WTC11 (cell line): ENCODE data around the gene PIP4P1. TPM values are rescaled to one million over a fixed set of nuclear protein-coding genes. Genes with fewer than 3 reads are reported as not detected.

Experiments
- ATAC-seq: fragments of 200-7000 bp; cut with Tn5 transposase; 2 replicates; pipeline ENCODE4 v1.10.0; 2021; ENCODE audit warnings: mild to moderate bottlenecking, moderate library complexity
- Bru-seq: library from RNA; stranded (reverse); fragments of 400-500 nt; gene quantifications from one replicate; lab custom pipeline; 2021; lab: Mats Ljungman, UMichigan
- CTCF ChIA-PET: fragments of 300-600 bp; sonication (Branson Sonifier 250); formaldehyde crosslinking; loops from one replicate; lab custom pipeline; 2021; ENCODE audit warnings: antibody characterized with exemption; lab: Charles Lee
- POLR2A ChIA-PET: fragments of 350-600 bp; sonication (Branson Sonifier 250); formaldehyde crosslinking; loops from one replicate; lab custom pipeline; 2021; ENCODE audit warnings: antibody characterized with exemption; lab: Charles Lee
- DNase-seq: peaks from one replicate; pipeline ENCODE4 v3.0.0; 2021; ENCODE audit warnings: low spot score
- H3K27ac Mint-ChIP-seq: 2 replicates; pipeline ENCODE4 v1.8.0; 2021; ENCODE audit warnings: mixed read lengths
- H3K27me3 Mint-ChIP-seq: 2 replicates; pipeline ENCODE4 v1.8.0; 2021; ENCODE audit warnings: low read depth, mild to moderate bottlenecking, moderate library complexity, mixed read lengths
- H3K36me3 Mint-ChIP-seq: 2 replicates; pipeline ENCODE4 v1.8.0; 2021; ENCODE audit warnings: mixed read lengths
- H3K4me1 Mint-ChIP-seq: 2 replicates; pipeline ENCODE4 v1.8.0; 2022; ENCODE audit warnings: mixed read lengths
- H3K4me3 Mint-ChIP-seq: 2 replicates; pipeline ENCODE4 v1.8.0; 2021; ENCODE audit warnings: mild to moderate bottlenecking, moderate library complexity, mixed read lengths
- H3K9me3 Mint-ChIP-seq: 2 replicates; pipeline ENCODE4 v1.8.0; 2021; ENCODE audit warnings: mixed read lengths
- ARID4B ChIP-seq: sonication (generic); formaldehyde crosslinking; IDR thresholded peaks from 2 replicates; pipeline ENCODE4 v1.8.0; 2023; ENCODE audit warnings: missing genetic modification reagents, mild to moderate bottlenecking, borderline replicate concordance
- ATF1 ChIP-seq: sonication (generic); formaldehyde crosslinking; IDR thresholded peaks from 2 replicates; pipeline ENCODE4 v1.8.1; 2023; ENCODE audit warnings: mild to moderate bottlenecking, moderate library complexity, missing genetic modification reagents
- CBFB ChIP-seq: sonication (generic); formaldehyde crosslinking; IDR thresholded peaks from 2 replicates; pipeline ENCODE4 v1.8.1; 2022; ENCODE audit warnings: mild to moderate bottlenecking, low read depth, missing genetic modification reagents
- CDX4 ChIP-seq: fragments of 250-450 bp; sonication (Bioruptor Pico); IDR thresholded peaks from 2 replicates; pipeline ENCODE4 v1.9.0; 2021; ENCODE audit warnings: moderate library complexity, mild to moderate bottlenecking, inconsistent platforms, borderline replicate concordance
- CREB1 ChIP-seq: sonication (generic); formaldehyde crosslinking; IDR thresholded peaks from 2 replicates; pipeline ENCODE4 v1.8.0; 2023; ENCODE audit warnings: mild to moderate bottlenecking, missing genetic modification reagents
- ETV6 ChIP-seq: sonication (generic); formaldehyde crosslinking; IDR thresholded peaks from 2 replicates; pipeline ENCODE4 v1.8.1; 2022; ENCODE audit warnings: mild to moderate bottlenecking, missing genetic modification reagents
- FOXK1 ChIP-seq: sonication (generic); formaldehyde crosslinking; IDR thresholded peaks from 2 replicates; pipeline ENCODE4 v1.8.0; 2022; ENCODE audit warnings: mild to moderate bottlenecking, moderate library complexity, missing genetic modification reagents
- GABPB1 ChIP-seq: sonication (generic); formaldehyde crosslinking; IDR thresholded peaks from 2 replicates; pipeline ENCODE4 v1.8.1; 2023; ENCODE audit warnings: mild to moderate bottlenecking, missing genetic modification reagents
- HMGA2 ChIP-seq: fragments of 250-450 bp; sonication (Bioruptor Pico); IDR thresholded peaks from 2 replicates; pipeline ENCODE4 v1.4.0; 2021; ENCODE audit warnings: mild to moderate bottlenecking, moderate library complexity
- IRF1 ChIP-seq: sonication (generic); formaldehyde crosslinking; IDR thresholded peaks from 2 replicates; pipeline ENCODE4 v1.8.0; 2023; ENCODE audit warnings: missing genetic modification reagents
- MAX ChIP-seq: sonication (generic); formaldehyde crosslinking; IDR thresholded peaks from 2 replicates; pipeline ENCODE4 v1.8.0; 2022; ENCODE audit warnings: mild to moderate bottlenecking, missing genetic modification reagents
- MLX ChIP-seq: sonication (generic); formaldehyde crosslinking; IDR thresholded peaks from 2 replicates; pipeline ENCODE4 v1.8.1; 2023; ENCODE audit warnings: mild to moderate bottlenecking, missing genetic modification reagents, moderate library complexity
- MYBL2 ChIP-seq: sonication (generic); formaldehyde crosslinking; IDR thresholded peaks from 2 replicates; pipeline ENCODE4 v1.8.1; 2023; ENCODE audit warnings: mild to moderate bottlenecking, moderate library complexity, missing genetic modification reagents
- NFYB ChIP-seq: sonication (generic); formaldehyde crosslinking; conservative IDR thresholded peaks from 2 replicates; pipeline ENCODE4 v1.8.0; 2022; ENCODE audit warnings: low read depth, missing genetic modification reagents
- RELA ChIP-seq: sonication (generic); formaldehyde crosslinking; IDR thresholded peaks from 2 replicates; pipeline ENCODE4 v1.8.1; 2022; ENCODE audit warnings: missing genetic modification reagents, mild to moderate bottlenecking, borderline replicate concordance
- SMAD4 ChIP-seq: sonication (generic); formaldehyde crosslinking; IDR thresholded peaks from 2 replicates; pipeline ENCODE4 v1.8.0; 2022; ENCODE audit warnings: mild to moderate bottlenecking, missing genetic modification reagents
- SOX15 ChIP-seq: fragments of 250-450 bp; sonication (Bioruptor Pico); IDR thresholded peaks from 2 replicates; pipeline ENCODE4 v1.9.0; 2021; ENCODE audit warnings: mild to moderate bottlenecking
- SP1 ChIP-seq: sonication (generic); formaldehyde crosslinking; conservative IDR thresholded peaks from 2 replicates; pipeline ENCODE4 v1.8.1; 2022; ENCODE audit warnings: missing genetic modification reagents
- TCF7 ChIP-seq: sonication (generic); formaldehyde crosslinking; IDR thresholded peaks from 2 replicates; pipeline ENCODE4 v1.8.0; 2022; ENCODE audit warnings: mild to moderate bottlenecking, low read depth, missing genetic modification reagents, moderate library complexity
- TEAD1 ChIP-seq: sonication (generic); formaldehyde crosslinking; IDR thresholded peaks from 2 replicates; pipeline ENCODE4 v1.8.0; 2022; ENCODE audit warnings: mild to moderate bottlenecking, missing genetic modification reagents
- TP53 ChIP-seq: sonication (generic); formaldehyde crosslinking; IDR thresholded peaks from 2 replicates; pipeline ENCODE4 v1.8.1; 2023; ENCODE audit warnings: mild to moderate bottlenecking, missing genetic modification reagents
- USF1 ChIP-seq: sonication (generic); formaldehyde crosslinking; IDR thresholded peaks from 2 replicates; pipeline ENCODE4 v1.8.0; 2022; ENCODE audit warnings: mild to moderate bottlenecking, missing genetic modification reagents
- USF2 ChIP-seq: sonication (generic); formaldehyde crosslinking; IDR thresholded peaks from 2 replicates; pipeline ENCODE4 v1.8.1; 2023; ENCODE audit warnings: mild to moderate bottlenecking, missing genetic modification reagents, moderate library complexity
- ZNF121 ChIP-seq: sonication (generic); formaldehyde crosslinking; IDR thresholded peaks from 2 replicates; pipeline ENCODE4 v1.8.0; 2023; ENCODE audit warnings: missing genetic modification reagents
- ZNF138 ChIP-seq: sonication (generic); formaldehyde crosslinking; conservative IDR thresholded peaks from 2 replicates; pipeline ENCODE4 v1.8.1; 2022; ENCODE audit warnings: mild to moderate bottlenecking, moderate library complexity, missing genetic modification reagents
- ZNF232 ChIP-seq: sonication (generic); formaldehyde crosslinking; IDR thresholded peaks from 2 replicates; pipeline ENCODE4 v1.8.0; 2022; ENCODE audit warnings: mild to moderate bottlenecking, missing genetic modification reagents
- ZNF317 ChIP-seq: sonication (generic); formaldehyde crosslinking; IDR thresholded peaks from 2 replicates; pipeline ENCODE4 v1.8.1; 2023; ENCODE audit warnings: low read depth, mild to moderate bottlenecking, moderate library complexity, missing genetic modification reagents, borderline replicate concordance
- long read RNA-seq, 3 experiments: library from RNA in 1 of 3; library from capped mRNA in 1 of 3; library from polyadenylated mRNA in 1 of 3; unstranded in 2 of 3; stranded (forward) in 1 of 3; transcript quantifications; one replicate each; pipeline ENCODE4 v2.0.0, GENCODE V29; 2021
- total RNA-seq: library from RNA; stranded (reverse); gene quantifications from 3 replicates; pipeline ENCODE4 v1.2.3, GENCODE V29; 2021

The PIP4P1 gene
- total RNA-seq (28.3 to 34.1 TPM (median 29.7 TPM) in 3 replicates), Bru-seq, nascent RNA (percentile 92 among the genes with signal in this experiment)
- long read RNA-seq, experiment 1, transcript PIP4P1-202 (7 exons, 1,696 nt) = minor isoform, 53 of 145 reads
- long read RNA-seq, experiment 1, transcript PIP4P1-201 (7 exons, 1,961 nt) = major isoform, 64 of 145 reads
- long read RNA-seq, experiment 1, partial matches to known transcripts = 12 of 145 reads
- long read RNA-seq, experiment 1, other reads (novel, unspliced or antisense) = 10 of 145 reads
- long read RNA-seq, experiment 2, transcript PIP4P1-201 (7 exons, 1,961 nt) = major isoform, 17 of 45 reads
- long read RNA-seq, experiment 2, transcript PIP4P1-202 (7 exons, 1,696 nt) = minor isoform, 13 of 45 reads
- long read RNA-seq, experiment 2, partial matches to known transcripts = 2 of 45 reads
- long read RNA-seq, experiment 2, other reads (novel, unspliced or antisense) = 13 of 45 reads
- long read RNA-seq, experiment 3, partial matches to known transcripts = 2 of 9 reads
- long read RNA-seq, experiment 3, other reads (novel, unspliced or antisense) = 1 of 9 reads

GRCh38 chr14:20461225-20462141 is at the start of gene PIP4P1:
Gene PIP4P1 (minus strand): TSS chr14:20461434. CDS start chr14:20461325, 109 bp downstream.
- peak; percentile 95 for ATAC-seq
- TF ChIP-seq ZNF317 (CRISPR knock-in tag) = no peak
- no peak for TF ChIP-seq MLX (CRISPR knock-in tag)
- peak; percentile 39; the same call in 1 of the 2 replicates for TF ChIP-seq ARID4B (CRISPR knock-in tag)
- peak; percentile 85; the same call in 1 of the 2 replicates for TF ChIP-seq ZNF232 (CRISPR knock-in tag)
- peak; percentile 100 for TF ChIP-seq USF1 (CRISPR knock-in tag)
- TF ChIP-seq NFYB (CRISPR knock-in tag) = peak; percentile 80
- TF ChIP-seq MAX = peak; percentile 98
- TF ChIP-seq USF2 = peak; percentile 100
- peak; percentile 48; the same call in 1 of the 2 replicates for TF ChIP-seq IRF1
- TF ChIP-seq GABPB1 = peak; percentile 80
- no peak for TF ChIP-seq RELA (CRISPR knock-in tag)
- TF ChIP-seq ZNF121 = no peak; the same call in 1 of the 2 replicates
- peak; percentile 67; the same call in 1 of the 2 replicates for TF ChIP-seq TP53
- TF ChIP-seq SP1 = peak; percentile 89
- 0 out of 2 replicates have a peak, but pooled peaks have one; percentile 75 for TF ChIP-seq MYBL2 (CRISPR knock-in tag)
- no peak for TF ChIP-seq CREB1 (CRISPR knock-in tag)
- TF ChIP-seq TEAD1 (CRISPR knock-in tag) = peak; percentile 88
- peak; percentile 79 for TF ChIP-seq ETV6 (CRISPR knock-in tag)
- TF ChIP-seq CBFB (CRISPR knock-in tag) = no peak
- TF ChIP-seq ATF1 = no peak
- TF ChIP-seq FOXK1 (CRISPR knock-in tag) = peak; percentile 92
- no peak for TF ChIP-seq SMAD4 (CRISPR knock-in tag)
- peak; percentile 29; the same call in 1 of the 2 replicates for TF ChIP-seq HMGA2 (CRISPR knock-in tag)
- no peak for TF ChIP-seq ZNF138 (CRISPR knock-in tag)
- no peak for TF ChIP-seq SOX15
- TF ChIP-seq CDX4 (CRISPR knock-in tag) = no peak
- no peak for TF ChIP-seq TCF7

More at GRCh38 chr14:20461225-20462141, at the start of gene PIP4P1:
- peaks cover 16% of the 10 kb centered on the region for H3K4me1 Mint-ChIP-seq
- ChIA-PET CTCF (interaction anchor here (1.0 to 4.2 kb wide), 14 partner anchors 8 to 396 kb away, joined by 3 to 21 read pairs (median 6); partner anchors contain the start of genes PARP2 and TTC5), POLR2A (interaction anchor here (0.7 to 1.7 kb wide), 9 partner anchors 8 to 147 kb away, joined by 3 to 33 read pairs (median 4); partner anchors contain the start of genes PARP2, PNP and TEP1)
- H3K9me3 Mint-ChIP-seq = no peaks in the 10 kb centered on the region
- H3K4me3 Mint-ChIP-seq = peak within 1 kb of the TSS; percentile 84
- peak; percentile 97 for DNase-seq
- peak within 1 kb of the TSS; percentile 98 for H3K27ac Mint-ChIP-seq
- H3K27me3 Mint-ChIP-seq = peaks cover 5% of the 10 kb centered on the region
- H3K36me3 Mint-ChIP-seq = peaks cover 20% of the 10 kb centered on the region
